Stimulated activated CD4-positive, alpha-beta T cell treated with anti-CD3 and anti-CD28 coated beads, TNF-alpha, amount 100 ng/mL, for 24 hours (primary cell): Measurements from ENCODE around the gene RINT1.
A peak's percentile ranks its signal among the peaks of the same experiment; 100 is the strongest.

Experiments
- DNase-seq, 3 experiments: peaks; one replicate each; pipeline ENCODE4 v3.0.0-alpha.2; 2020; ENCODE audit warnings: low read depth in 3 of 3

Gene RINT1

GRCh38 chr7:105532709-105533460, 884 bp downstream of the RINT1 start:
- no peak for DNase-seq

GRCh38 chr7:105538339-105538738, 6.3 kb downstream of the RINT1 start:
- DNase-seq = no peak

- DNase-seq = no peak
Observed at GRCh38 chr7:105559926-105560325, 27.9 kb downstream of the RINT1 start.

GRCh38 chr7:105565190-105565589, 33.2 kb downstream of the RINT1 start:
- no peak for DNase-seq

- DNase-seq = no peak
Observed at GRCh38 chr7:105567024-105567423, 35.0 kb downstream of the RINT1 start.

- DNase-seq = no peak
Observed at GRCh38 chr7:105567821-105568220, 35.8 kb downstream of the RINT1 start.

GRCh38 chr7:105571891-105572290, 39.9 kb downstream of the RINT1 start:
- no peak for DNase-seq

- no peak for DNase-seq
Observed at GRCh38 chr7:105577251-105577650, 45.2 kb downstream of the RINT1 start.

GRCh38 chr7:105578496-105578895, 46.5 kb downstream of the RINT1 start:
- DNase-seq = no peak

- no peak for DNase-seq
Observed at GRCh38 chr7:105580022-105580740, 48.2 kb downstream of the RINT1 start.

- DNase-seq = peak; percentile 14 to 64 (median 22)
Observed at GRCh38 chr7:105581066-105581811, 49.2 kb downstream of the RINT1 start, which contains the start of gene EFCAB10. TSS of gene EFCAB10 (minus strand) at chr7:105581493. CDS start at chr7:105581463, 30 bp downstream.

GRCh38 chr7:105583061-105583460, 51.1 kb downstream of the RINT1 start:
- DNase-seq = no peak

GRCh38 chr7:105584165-105584564, 52.2 kb downstream of the RINT1 start:
- DNase-seq = no peak

- DNase-seq = no peak
Observed at GRCh38 chr7:105585850-105586500, 54.0 kb downstream of the RINT1 start.

GRCh38 chr7:105587909-105588635, 56.1 kb downstream of the RINT1 start:
- DNase-seq = no peak

- DNase-seq = peak; percentile 7 to 49 (median 16)
Observed at GRCh38 chr7:105589356-105590077, 57.5 kb downstream of the RINT1 start.

GRCh38 chr7:105590793-105591192, 58.8 kb downstream of the RINT1 start:
- DNase-seq = no peak

GRCh38 chr7:105591522-105591921, 59.5 kb downstream of the RINT1 start:
- no peak for DNase-seq

GRCh38 chr7:105594034-105594433, 62.0 kb downstream of the RINT1 start:
- no peak for DNase-seq

- DNase-seq = no peak
Observed at GRCh38 chr7:105596866-105597265, 64.9 kb downstream of the RINT1 start.
